ENCODE results near the gene IKZF2. TPM values are rescaled to one million over a fixed set of nuclear protein-coding genes. Genes with fewer than 3 reads are reported as not detected.

The IKZF2 gene
- total RNA-seq, 1 donor from 2014 or later: 29.7 TPM

DNA sequence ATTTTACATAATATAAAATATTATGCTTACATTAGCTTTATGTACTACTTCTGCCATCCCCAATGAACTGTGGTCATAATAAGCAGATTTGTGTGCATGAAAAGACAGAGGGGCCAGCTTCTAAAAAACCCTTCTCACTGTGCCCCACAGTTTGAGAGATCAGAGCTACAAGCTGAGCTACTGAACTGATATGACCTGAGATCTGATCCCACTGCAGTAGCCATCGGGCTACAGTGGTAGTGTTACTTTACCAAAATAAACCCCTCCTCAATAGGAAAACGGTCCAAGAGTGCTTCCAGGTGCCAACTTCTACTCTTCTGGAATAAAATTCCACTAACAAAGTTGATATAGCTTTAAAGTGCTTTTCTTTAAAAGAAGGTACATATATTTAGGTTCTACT, 43.1 kb downstream of the IKZF2 start:
- Mint-ChIP-seq H3K27ac (no peak overlapping the region), H3K36me3 (peaks cover 1% of the 10 kb centered on the region), H3K27me3 (ENCODE audit: insufficient read depth, low read depth) (no peaks in the 10 kb centered on the region), H3K9me3 (peaks cover 2% of the 10 kb centered on the region), H3K4me1 (no peaks in the 10 kb centered on the region), H3K4me3 (no peak overlapping the region)
- TF ChIP-seq EZH2 (IDR thresholded peaks at IDR 0.05): no peak
- TF ChIP-seq EZH2phosphoT487 (IDR thresholded peaks at IDR 0.05): no peak
- TF ChIP-seq, protein P1, sequence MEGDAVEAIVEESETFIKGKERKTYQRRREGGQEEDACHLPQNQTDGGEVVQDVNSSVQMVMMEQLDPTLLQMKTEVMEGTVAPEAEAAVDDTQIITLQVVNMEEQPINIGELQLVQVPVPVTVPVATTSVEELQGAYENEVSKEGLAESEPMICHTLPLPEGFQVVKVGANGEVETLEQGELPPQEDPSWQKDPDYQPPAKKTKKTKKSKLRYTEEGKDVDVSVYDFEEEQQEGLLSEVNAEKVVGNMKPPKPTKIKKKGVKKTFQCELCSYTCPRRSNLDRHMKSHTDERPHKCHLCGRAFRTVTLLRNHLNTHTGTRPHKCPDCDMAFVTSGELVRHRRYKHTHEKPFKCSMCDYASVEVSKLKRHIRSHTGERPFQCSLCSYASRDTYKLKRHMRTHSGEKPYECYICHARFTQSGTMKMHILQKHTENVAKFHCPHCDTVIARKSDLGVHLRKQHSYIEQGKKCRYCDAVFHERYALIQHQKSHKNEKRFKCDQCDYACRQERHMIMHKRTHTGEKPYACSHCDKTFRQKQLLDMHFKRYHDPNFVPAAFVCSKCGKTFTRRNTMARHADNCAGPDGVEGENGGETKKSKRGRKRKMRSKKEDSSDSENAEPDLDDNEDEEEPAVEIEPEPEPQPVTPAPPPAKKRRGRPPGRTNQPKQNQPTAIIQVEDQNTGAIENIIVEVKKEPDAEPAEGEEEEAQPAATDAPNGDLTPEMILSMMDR (IDR thresholded peaks at IDR 0.05): no peak
- no peak overlapping the region for H3K9ac ChIP-seq
- peaks cover 14% of the 10 kb centered on the region for H3K4me1 ChIP-seq
- H3K9me3 ChIP-seq (ENCODE audit: low read depth): no peaks in the 10 kb centered on the region
- no peak overlapping the region for H2AFZ ChIP-seq (replicated peaks)
- H3K79me2 ChIP-seq (ENCODE audit: low read depth): peaks cover 15% of the 10 kb centered on the region
- no peak overlapping the region for H3K4me2 ChIP-seq
- H3F3A ChIP-seq (ENCODE audit: low read depth): no peaks in the 10 kb centered on the region
- H3K27ac ChIP-seq: peak overlapping the region; percentile 39
- no peak for DNase-seq (ENCODE audit: low spot score)
- no peaks in the 10 kb centered on the region for H3K36me3 ChIP-seq
- H3K4me3 ChIP-seq: no peak overlapping the region
- H3K27me3 ChIP-seq: no peaks in the 10 kb centered on the region
- peaks cover 9% of the 10 kb centered on the region for H4K20me1 ChIP-seq (ENCODE audit: low read depth)

GRCh38 chr2:213107728-213108127, 43.7 kb downstream of the IKZF2 start:
- peaks cover 2% of the 10 kb centered on the region for H3K9me3 Mint-ChIP-seq
- no peaks in the 10 kb centered on the region for H3K4me1 Mint-ChIP-seq
- H3K4me1 ChIP-seq: peaks cover 14% of the 10 kb centered on the region
- no peaks in the 10 kb centered on the region for H3K36me3 ChIP-seq
- TF ChIP-seq EZH2 (IDR thresholded peaks at IDR 0.05) (no peak), EZH2phosphoT487 (IDR thresholded peaks at IDR 0.05) (no peak)
- TF ChIP-seq, protein P1 (IDR thresholded peaks at IDR 0.05): no peak
- H2AFZ ChIP-seq (replicated peaks): no peak overlapping the region
- no peak overlapping the region for H3K4me3 ChIP-seq
- H3F3A ChIP-seq (ENCODE audit: low read depth): no peaks in the 10 kb centered on the region
- H3K27ac Mint-ChIP-seq: no peak overlapping the region
- no peaks in the 10 kb centered on the region for H3K9me3 ChIP-seq (ENCODE audit: low read depth)
- H3K4me3 Mint-ChIP-seq: no peak overlapping the region
- peaks cover 15% of the 10 kb centered on the region for H3K79me2 ChIP-seq (ENCODE audit: low read depth)
- no peaks in the 10 kb centered on the region for H3K27me3 Mint-ChIP-seq (ENCODE audit: insufficient read depth, low read depth)
- peaks cover 9% of the 10 kb centered on the region for H4K20me1 ChIP-seq (ENCODE audit: low read depth)
- H3K9ac ChIP-seq: no peak overlapping the region
- no peaks in the 10 kb centered on the region for H3K27me3 ChIP-seq
- H3K36me3 Mint-ChIP-seq: peaks cover 1% of the 10 kb centered on the region
- H3K27ac ChIP-seq: no peak overlapping the region
- H3K4me2 ChIP-seq: no peak overlapping the region
- DNase-seq (ENCODE audit: low spot score): no peak

DNA sequence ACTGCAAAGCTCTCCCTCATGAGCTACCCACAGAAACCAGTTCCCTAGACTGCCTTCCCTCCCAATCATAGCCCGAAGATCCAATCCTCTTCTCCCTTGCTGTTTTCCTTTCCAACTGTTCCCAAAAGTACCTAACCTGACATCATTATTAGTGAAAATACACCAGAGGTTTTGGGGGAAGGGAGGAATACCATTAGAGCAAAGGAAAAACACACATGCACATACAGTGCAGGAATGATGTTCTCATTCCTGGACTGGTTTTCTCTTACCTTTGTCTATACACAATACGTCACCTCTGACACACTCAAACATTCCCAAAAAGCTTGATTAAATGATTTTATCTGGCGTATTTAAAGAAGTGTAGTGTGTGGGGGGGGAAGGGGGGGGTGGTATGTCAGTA, 46.2 kb downstream of the IKZF2 start:
- Histone ChIP-seq H3F3A (ENCODE audit: low read depth) (no peaks in the 10 kb centered on the region), H3K4me3 (no peak overlapping the region), H3K9ac (no peak overlapping the region), H3K36me3 (no peaks in the 10 kb centered on the region), H3K27me3 (no peaks in the 10 kb centered on the region), H3K4me1 (peaks cover 14% of the 10 kb centered on the region), H2AFZ (replicated peaks) (no peak overlapping the region), H3K27ac (peak overlapping the region; percentile 82), H4K20me1 (ENCODE audit: low read depth) (peaks cover 9% of the 10 kb centered on the region), H3K4me2 (peak overlapping the region; percentile 27), H3K79me2 (ENCODE audit: low read depth) (peaks cover 15% of the 10 kb centered on the region), H3K9me3 (ENCODE audit: low read depth) (no peaks in the 10 kb centered on the region)
- no peak overlapping the region for H3K4me3 Mint-ChIP-seq
- TF ChIP-seq, protein P1 (IDR thresholded peaks at IDR 0.05): no peak
- TF ChIP-seq EZH2phosphoT487 (IDR thresholded peaks at IDR 0.05) (no peak), EZH2 (IDR thresholded peaks at IDR 0.05) (no peak)
- no peak for DNase-seq (ENCODE audit: low spot score)
- H3K27me3 Mint-ChIP-seq (ENCODE audit: insufficient read depth, low read depth): no peaks in the 10 kb centered on the region
- peaks cover 2% of the 10 kb centered on the region for H3K9me3 Mint-ChIP-seq
- H3K27ac Mint-ChIP-seq: peak overlapping the region; percentile 3
- no peaks in the 10 kb centered on the region for H3K4me1 Mint-ChIP-seq
- peaks cover 1% of the 10 kb centered on the region for H3K36me3 Mint-ChIP-seq

All from neural progenitor cell (in vitro differentiated cells).